IPS DF 6.9 (cell line): Measurements from ENCODE around the gene KCNQ1.

ENCODE experiments used
- DNase-seq: peaks from one replicate; pipeline ENCODE4 v3.0.0-alpha.2; 2013; ENCODE audit warnings: low read depth, low spot score
- H3K27ac ChIP-seq: one replicate; pipeline ENCODE4 v1.5.1; 2013; ENCODE audit warnings: low read length, control low read depth
- H3K27me3 ChIP-seq: 2 replicates; pipeline ENCODE4 v1.6.1; 2013; ENCODE audit warnings: mild to moderate bottlenecking, low read length; ENCODE audit not compliant: control insufficient read depth, insufficient read depth
- H3K36me3 ChIP-seq: 2 replicates; pipeline ENCODE4 v1.6.1; 2013; ENCODE audit warnings: low read length; ENCODE audit not compliant: control insufficient read depth, insufficient read depth
- H3K4me1 ChIP-seq: 2 replicates; pipeline ENCODE4 v1.6.1; 2013; ENCODE audit warnings: low read length; ENCODE audit not compliant: control insufficient read depth, insufficient read depth
- H3K4me3 ChIP-seq: 2 replicates; pipeline ENCODE4 v1.5.1; 2013; ENCODE audit warnings: mild to moderate bottlenecking, low read length
- H3K9me3 ChIP-seq: 2 replicates; pipeline ENCODE4 v1.6.1; 2013; ENCODE audit warnings: low read length, inconsistent platforms; ENCODE audit not compliant: control insufficient read depth, insufficient read depth
- WGBS: extraction: QIAGEN DNeasy Blood & Tissue Kit; methylation state at CpG from one replicate; pipeline ENCODE4 v1.1.7; 2013; ENCODE audit warnings: mixed read lengths, missing lambda C conversion rate; ENCODE audit not compliant: insufficient read length, insufficient coverage; 5-methylcytosine and 5-hydroxymethylcytosine counted together

Gene KCNQ1

DNA sequence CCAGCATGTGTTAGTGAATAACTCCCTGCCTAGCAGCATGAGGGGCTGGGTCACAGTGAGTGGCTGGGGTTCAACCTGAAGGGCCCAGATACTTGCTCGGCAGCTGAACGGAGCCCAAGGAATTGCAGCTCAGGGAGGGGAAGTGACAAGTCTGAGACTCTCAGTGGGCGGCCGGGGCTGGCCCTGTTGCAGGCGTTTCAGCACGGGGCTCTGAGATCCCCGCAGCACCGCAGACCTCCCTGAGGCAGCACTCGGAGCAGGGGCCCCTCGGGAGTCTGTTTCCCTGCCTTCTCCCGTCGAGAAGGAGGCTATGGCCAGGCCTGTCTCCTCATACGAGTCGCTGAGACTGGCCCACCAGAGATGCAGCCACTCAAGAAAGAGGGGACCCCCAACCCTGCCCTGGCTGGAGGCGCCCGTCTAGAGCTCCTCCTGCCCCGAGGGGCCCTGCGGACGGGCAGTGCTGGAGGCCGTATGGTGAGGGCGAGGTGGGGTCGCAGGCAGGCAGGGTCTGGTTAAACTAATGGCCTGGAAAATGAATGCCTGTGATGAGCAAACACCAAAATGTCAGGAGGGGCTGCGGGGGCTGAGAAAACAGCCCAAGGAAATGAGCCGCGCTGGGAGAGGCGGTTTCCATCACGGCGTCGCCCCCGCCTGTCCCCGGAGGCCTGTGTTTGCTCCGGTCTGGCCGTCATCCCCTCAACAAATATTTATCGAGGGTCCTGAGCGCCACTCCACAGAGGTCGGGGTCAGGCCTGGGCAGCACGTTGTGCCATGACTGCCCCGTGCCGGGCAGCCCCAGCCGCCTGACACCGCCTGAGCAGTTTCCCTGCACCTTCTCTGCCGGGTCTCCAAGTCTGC, 35.0 kb upstream of the KCNQ1 start:
- H3K27me3 ChIP-seq, result no peaks in the 10 kb centered on the region
- H3K4me1 ChIP-seq, result no peaks in the 10 kb centered on the region
- no peak overlapping the region for H3K27ac ChIP-seq
- no peak overlapping the region for H3K4me3 ChIP-seq
- no peaks in the 10 kb centered on the region for H3K36me3 ChIP-seq
- no CpG with 5 or more reads among the region's 42 CpGs for WGBS
- DNase-seq, result no peak
- no peaks in the 10 kb centered on the region for H3K9me3 ChIP-seq

DNA sequence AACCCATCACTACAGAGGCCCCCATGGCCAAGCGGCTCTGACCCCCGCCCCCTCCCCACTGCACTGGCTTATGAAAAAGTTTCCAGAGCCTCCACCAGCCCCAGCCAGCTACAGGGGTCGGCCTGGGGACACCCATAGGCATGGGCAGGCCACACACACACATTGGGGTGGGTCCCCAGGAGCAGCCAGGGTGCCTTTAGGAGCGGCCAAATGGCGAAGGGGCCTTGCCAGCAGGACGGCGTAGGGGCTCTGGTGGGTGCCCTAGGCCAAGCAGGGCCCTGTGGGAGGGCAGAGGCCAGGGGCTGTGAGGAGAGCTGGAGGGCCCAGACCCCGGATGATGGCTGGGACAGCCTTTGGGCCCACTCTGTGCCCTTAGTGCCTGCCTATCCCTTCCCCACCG, 34.2 kb upstream of the KCNQ1 start:
- Histone ChIP-seq H3K4me3 (no peak overlapping the region), H3K9me3 (no peaks in the 10 kb centered on the region), H3K4me1 (no peaks in the 10 kb centered on the region), H3K27ac (no peak overlapping the region), H3K27me3 (no peaks in the 10 kb centered on the region), H3K36me3 (no peaks in the 10 kb centered on the region)
- WGBS, result no CpG with 5 or more reads among the region's 9 CpGs
- no peak for DNase-seq

DNA sequence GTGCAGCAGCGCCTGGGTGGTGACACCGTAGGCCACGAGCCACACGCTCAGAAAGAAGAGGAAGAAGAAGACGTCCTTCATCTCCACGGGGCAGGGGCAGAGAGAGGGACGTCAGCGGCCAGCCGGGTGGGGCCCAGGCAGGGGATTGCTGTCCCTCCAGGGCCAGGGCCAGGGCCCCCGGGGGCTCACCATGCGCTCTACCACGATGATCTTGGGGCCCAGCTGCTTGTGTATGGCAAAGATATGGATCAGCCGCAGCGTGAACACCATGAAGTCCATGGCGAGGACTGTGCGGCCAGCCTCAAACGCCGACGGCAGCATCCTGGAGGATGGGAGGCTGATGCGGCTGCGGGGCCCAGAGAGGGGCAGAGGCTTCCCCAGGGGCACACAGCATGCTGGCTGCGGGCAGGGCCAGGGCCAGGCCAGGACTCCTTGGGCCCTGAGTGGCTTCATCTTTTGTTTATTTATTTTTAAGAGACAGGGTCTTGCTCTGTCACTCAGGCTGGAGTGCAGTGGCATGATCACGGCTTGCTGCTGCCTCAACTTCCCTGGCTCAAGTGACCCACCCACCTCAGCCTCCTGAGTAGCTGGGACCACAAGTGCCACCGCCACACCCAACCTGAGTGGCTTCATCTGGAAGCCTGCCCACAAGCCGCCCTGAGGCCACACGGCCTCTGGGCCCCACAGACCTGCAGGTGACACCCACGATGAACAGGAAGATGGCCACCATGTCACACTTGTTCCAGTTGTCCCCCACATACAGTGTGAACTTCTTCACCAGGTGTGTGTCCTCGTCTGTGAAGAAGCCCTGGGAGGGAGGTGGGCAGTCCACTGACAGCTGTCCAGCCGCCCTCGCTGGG, 33.1 kb upstream of the KCNQ1 start:
- Histone ChIP-seq H3K27me3 (no peaks in the 10 kb centered on the region), H3K4me3 (no peak overlapping the region), H3K36me3 (no peaks in the 10 kb centered on the region), H3K27ac (no peak overlapping the region), H3K9me3 (no peaks in the 10 kb centered on the region), H3K4me1 (no peaks in the 10 kb centered on the region)
- DNase-seq, result no peak
- no CpG with 5 or more reads among the region's 30 CpGs for WGBS

DNA sequence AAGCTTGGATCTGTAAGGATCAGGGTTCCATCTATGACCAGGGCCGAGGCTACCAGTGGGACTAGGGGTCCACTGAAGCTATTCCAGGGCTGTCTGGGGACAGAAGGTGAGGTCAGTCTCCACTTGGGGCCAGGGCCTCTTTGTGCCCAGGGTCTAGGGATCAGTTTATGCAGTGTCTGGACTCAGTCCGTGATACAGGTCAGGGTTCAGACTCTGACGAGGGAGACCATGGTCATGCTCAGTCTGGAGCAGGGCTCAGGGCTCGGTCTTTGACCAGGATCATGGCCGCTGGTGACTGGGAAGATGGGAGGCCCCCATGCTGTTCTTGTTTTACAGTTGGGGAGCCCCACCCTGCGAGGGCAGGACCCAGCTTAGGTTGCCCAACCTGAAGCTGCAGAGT, 32.5 kb upstream of the KCNQ1 start:
- Histone ChIP-seq H3K27ac (no peak overlapping the region), H3K27me3 (no peaks in the 10 kb centered on the region), H3K9me3 (no peaks in the 10 kb centered on the region), H3K4me3 (no peak overlapping the region), H3K36me3 (no peaks in the 10 kb centered on the region), H3K4me1 (no peaks in the 10 kb centered on the region)
- no CpG with 5 or more reads among the region's 6 CpGs for WGBS
- DNase-seq, result no peak

DNA sequence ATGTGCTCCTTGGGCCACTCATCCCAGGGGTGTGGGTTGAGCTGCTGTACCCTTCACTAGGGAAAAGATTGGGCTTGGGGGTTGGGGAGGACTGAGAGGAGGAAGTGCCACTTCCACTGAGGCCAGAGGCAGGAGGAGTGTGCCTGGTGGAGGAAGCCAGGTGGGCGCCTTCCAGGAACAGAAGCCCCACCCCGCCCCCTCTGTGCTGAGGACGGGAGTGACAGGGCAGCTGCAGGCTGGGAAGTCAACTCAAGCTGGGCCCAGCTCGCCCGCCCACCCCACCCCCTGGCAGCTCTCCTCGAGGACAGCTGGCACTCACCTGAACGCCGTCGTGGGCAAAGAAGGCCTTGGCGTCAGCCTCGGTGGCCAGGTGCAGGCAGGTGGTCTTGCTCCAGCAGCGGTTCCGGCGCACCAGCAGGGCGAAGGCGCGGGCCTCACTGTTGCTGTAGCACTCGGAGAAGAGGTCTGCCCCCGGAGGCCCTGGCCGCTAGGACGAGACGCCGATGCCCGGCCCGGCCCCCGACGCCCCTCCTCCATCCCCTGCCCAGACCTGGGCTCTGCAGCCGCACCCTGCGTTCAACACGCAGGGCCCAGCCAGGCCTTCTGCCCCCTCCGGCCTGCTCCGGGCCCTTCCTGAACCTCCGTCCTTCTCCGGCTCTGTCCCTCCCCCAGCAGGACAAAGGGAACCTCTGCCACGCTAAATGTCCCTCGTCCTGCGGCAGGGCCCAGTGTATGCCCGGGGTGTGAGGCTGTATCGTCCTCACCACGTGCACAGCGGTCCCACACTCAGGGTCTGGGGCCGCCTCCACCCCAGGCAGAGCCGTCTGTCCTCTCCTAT, 30.8 kb upstream of the KCNQ1 start:
- no peak overlapping the region for H3K4me3 ChIP-seq
- H3K4me1 ChIP-seq, result no peaks in the 10 kb centered on the region
- no peak for DNase-seq
- no CpG with 5 or more reads among the region's 43 CpGs for WGBS
- no peaks in the 10 kb centered on the region for H3K27me3 ChIP-seq
- H3K9me3 ChIP-seq, result no peaks in the 10 kb centered on the region
- H3K27ac ChIP-seq, result no peak overlapping the region
- no peaks in the 10 kb centered on the region for H3K36me3 ChIP-seq

DNA sequence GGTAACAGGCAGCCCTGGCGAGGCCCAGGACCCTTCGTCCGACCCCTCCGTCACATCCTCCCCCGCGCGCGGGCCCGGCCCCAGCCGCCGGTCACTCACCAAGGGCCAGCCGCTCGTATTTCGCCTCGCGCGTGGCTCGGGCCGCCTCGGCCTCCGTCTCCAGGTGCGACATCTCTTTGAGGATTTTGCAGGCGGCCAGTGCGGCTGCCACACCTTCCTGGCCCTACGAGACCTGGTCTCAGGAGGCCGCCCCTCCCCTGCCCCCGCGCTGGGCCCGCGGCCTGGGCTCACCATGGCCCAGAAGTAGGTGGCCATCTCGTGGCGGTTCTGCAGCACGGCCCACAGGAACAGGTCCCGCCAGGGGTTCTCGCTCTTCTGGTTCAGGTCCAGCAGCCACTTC, 30.2 kb upstream of the KCNQ1 start:
- Histone ChIP-seq H3K27me3 (no peaks in the 10 kb centered on the region), H3K36me3 (no peaks in the 10 kb centered on the region), H3K9me3 (no peaks in the 10 kb centered on the region), H3K4me1 (no peaks in the 10 kb centered on the region), H3K27ac (no peak overlapping the region), H3K4me3 (no peak overlapping the region)
- no peak for DNase-seq
- no CpG with 5 or more reads among the region's 35 CpGs for WGBS

DNA sequence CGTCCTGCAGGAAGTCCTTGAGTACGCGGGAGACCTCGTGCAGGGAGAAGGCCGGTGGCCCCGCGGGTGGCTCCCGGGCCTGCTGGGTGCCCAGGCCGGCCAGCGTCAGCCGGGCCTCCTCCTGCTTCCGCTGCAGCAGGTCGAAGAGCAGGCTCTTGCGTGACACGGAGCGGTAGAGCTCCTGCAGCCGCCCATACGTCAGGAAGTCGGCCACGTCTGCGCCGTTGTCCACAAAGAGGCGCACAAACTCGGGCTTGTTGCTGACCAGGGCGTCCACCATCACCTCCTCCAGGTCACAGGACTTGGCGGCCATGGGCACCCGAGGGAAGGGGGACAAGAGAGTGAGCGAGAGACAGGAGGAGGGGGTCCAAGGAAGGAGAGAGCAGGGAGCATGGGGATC, 29.6 kb upstream of the KCNQ1 start:
- H3K4me3 ChIP-seq, result no peak overlapping the region
- no peaks in the 10 kb centered on the region for H3K4me1 ChIP-seq
- no peaks in the 10 kb centered on the region for H3K36me3 ChIP-seq
- no peak for DNase-seq
- WGBS, result no CpG with 5 or more reads among the region's 28 CpGs
- H3K9me3 ChIP-seq, result no peaks in the 10 kb centered on the region
- H3K27ac ChIP-seq, result no peak overlapping the region
- no peaks in the 10 kb centered on the region for H3K27me3 ChIP-seq

DNA sequence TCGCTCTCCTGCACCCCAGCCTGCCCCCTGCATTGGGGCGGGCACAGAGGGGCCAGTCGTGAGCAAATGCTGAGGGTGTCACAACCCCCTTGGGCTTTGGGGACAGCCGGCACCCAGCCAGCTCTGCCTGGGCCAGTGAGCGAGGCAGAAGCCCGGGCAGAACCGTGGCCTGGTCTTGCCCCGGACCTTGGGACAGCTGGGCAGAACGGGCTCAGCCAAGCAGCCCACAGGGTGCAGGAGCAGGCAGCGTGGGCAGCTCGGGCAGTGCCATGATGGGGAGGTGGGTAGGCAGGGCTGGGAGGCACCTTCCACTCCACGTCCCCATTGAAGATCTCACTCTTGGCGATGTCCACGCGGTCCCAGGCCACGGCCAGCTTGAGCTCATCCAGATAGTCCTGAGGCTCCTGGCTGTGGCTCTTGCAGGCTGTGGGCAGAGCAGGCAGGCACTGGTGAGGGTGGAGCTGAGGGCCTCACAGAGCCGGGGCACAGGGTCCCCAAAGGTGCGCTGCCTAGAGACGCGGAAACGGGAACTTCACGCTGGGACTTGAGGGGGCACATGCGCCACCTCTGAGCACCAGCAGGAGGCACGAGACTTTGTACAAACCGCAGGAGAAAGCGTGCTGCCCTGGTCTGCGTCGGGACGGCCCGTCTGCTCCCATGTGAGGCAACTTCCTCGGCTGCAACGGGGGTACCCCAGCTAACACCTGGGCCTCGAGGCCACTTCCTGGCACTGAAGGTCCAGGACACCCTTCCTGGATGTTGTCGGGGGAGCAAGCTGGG, 29.0 kb upstream of the KCNQ1 start:
- Histone ChIP-seq H3K27ac (no peak overlapping the region), H3K9me3 (no peaks in the 10 kb centered on the region), H3K4me1 (0 out of 2 replicates have a peak, but pooled peaks cover under 1% of the 10 kb centered on the region), H3K27me3 (no peaks in the 10 kb centered on the region), H3K4me3 (no peak overlapping the region), H3K36me3 (no peaks in the 10 kb centered on the region)
- WGBS, result no CpG with 5 or more reads among the region's 34 CpGs
- no peak for DNase-seq

DNA sequence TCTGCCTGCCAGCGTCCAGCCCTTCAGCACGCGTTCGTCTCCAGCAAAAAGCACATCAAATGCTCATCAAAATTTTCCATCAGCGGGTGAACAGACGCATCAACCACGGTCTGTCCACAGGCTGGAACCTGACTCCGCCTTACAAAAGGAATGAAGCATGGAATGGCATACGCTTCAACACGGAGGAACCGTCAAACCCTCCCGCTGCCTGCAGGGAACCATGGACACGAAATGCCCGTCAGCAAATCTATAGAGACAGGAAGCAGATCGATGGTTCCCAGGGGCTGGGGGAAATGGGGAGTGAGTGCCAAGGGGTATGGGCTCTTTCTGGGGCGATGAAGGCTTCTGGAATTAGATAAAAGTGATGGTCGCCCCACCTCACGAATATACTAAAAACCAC, 28.0 kb upstream of the KCNQ1 start:
- H3K36me3 ChIP-seq, result no peaks in the 10 kb centered on the region
- H3K4me3 ChIP-seq, result no peak overlapping the region
- H3K27me3 ChIP-seq, result no peaks in the 10 kb centered on the region
- no peak for DNase-seq
- no peaks in the 10 kb centered on the region for H3K9me3 ChIP-seq
- no CpG with 5 or more reads among the region's 18 CpGs for WGBS
- H3K27ac ChIP-seq, result no peak overlapping the region
- 0 out of 2 replicates have a peak, but pooled peaks cover 1% of the 10 kb centered on the region for H3K4me1 ChIP-seq
